OCI-LY7 (cell line): Measurements from ENCODE around the gene AUTS2. TPM values are rescaled to one million over a fixed set of nuclear protein-coding genes. Genes with fewer than 3 reads are reported as not detected.

ENCODE experiments used
- BruUV-seq: library from RNA; stranded (reverse); fragments of 400-500 nt; replicated peaks from 2 replicates; lab custom pipeline; 2021; lab: Mats Ljungman, UMichigan
- CTCF ChIA-PET: fragments of 300-600 bp; sonication (Branson Sonifier 250); formaldehyde crosslinking; loops from one replicate; lab custom pipeline; 2022; ENCODE audit warnings: antibody characterized with exemption; ENCODE audit not compliant: unreplicated experiment; lab: Charles Lee
- POLR2A ChIA-PET: fragments of 300-600 bp; sonication (Branson Sonifier 250); formaldehyde crosslinking; loops from one replicate; lab custom pipeline; 2022; ENCODE audit warnings: antibody characterized with exemption; lab: Charles Lee
- DNase-seq: peaks from one replicate; pipeline ENCODE4 v3.0.0-alpha.2; 2015; ENCODE audit warnings: low spot score
- H2AFZ ChIP-seq: fragments of 200-600 bp; sonication (generic), shearing (Covaris generic); 2 replicates; pipeline ENCODE4 v1.6.1; 2014; ENCODE audit warnings: mild to moderate bottlenecking, antibody characterized with exemption, low read length, moderate library complexity
- H3K27ac ChIP-seq: fragments of 200-600 bp; sonication (generic); 2 replicates; pipeline ENCODE4 v1.5.1; 2014; ENCODE audit warnings: mixed run types, low read depth, mild to moderate bottlenecking, moderate library complexity, low read length, inconsistent platforms; ENCODE audit not compliant: poor library complexity, severe bottlenecking
- H3K36me3 ChIP-seq: fragments of 200-600 bp; sonication (generic); 2 replicates; pipeline ENCODE4 v1.6.1; 2014; ENCODE audit warnings: mild to moderate bottlenecking, antibody characterized with exemption, low read length, moderate library complexity, mixed read lengths; ENCODE audit not compliant: insufficient read depth
- H3K4me1 ChIP-seq: fragments of 200-600 bp; sonication (generic); 2 replicates; pipeline ENCODE4 v1.5.1; 2014; ENCODE audit warnings: mild to moderate bottlenecking, low read length; ENCODE audit not compliant: insufficient read depth, poor library complexity, severe bottlenecking
- H3K4me2 ChIP-seq: fragments of 200-600 bp; sonication (generic); 2 replicates; pipeline ENCODE4 v1.6.1; 2014; ENCODE audit warnings: mild to moderate bottlenecking, low read length
- H3K4me3 ChIP-seq: fragments of 200-600 bp; sonication (generic); 2 replicates; pipeline ENCODE4 v1.5.1; 2014; ENCODE audit warnings: mild to moderate bottlenecking, low read depth, low read length; ENCODE audit not compliant: poor library complexity, severe bottlenecking
- H3K79me2 ChIP-seq: fragments of 200-600 bp; sonication (generic); 2 replicates; pipeline ENCODE4 v1.6.1; 2016; ENCODE audit warnings: low read depth, mild to moderate bottlenecking, low read length, moderate library complexity, mixed read lengths; ENCODE audit not compliant: insufficient read depth
- H3K9me2 ChIP-seq: fragments of 200-600 bp; sonication (generic); 2 replicates; pipeline ENCODE4 v1.6.1; 2016; ENCODE audit warnings: mild to moderate bottlenecking, low read length, mixed read lengths; ENCODE audit not compliant: insufficient read depth
- H3K9me3 ChIP-seq: fragments of 200-600 bp; sonication (generic); 2 replicates; pipeline ENCODE4 v1.6.1; 2014; ENCODE audit warnings: mild to moderate bottlenecking, mixed run types, low read length, mixed read lengths
- H4K20me1 ChIP-seq: fragments of 200-600 bp; sonication (generic); 2 replicates; pipeline ENCODE4 v1.6.1; 2014; ENCODE audit warnings: mild to moderate bottlenecking, antibody characterized with exemption, low read length, moderate library complexity, mixed read lengths; ENCODE audit not compliant: insufficient read depth
- CTCF ChIP-seq: fragments of 200-600 bp; sonication (generic); conservative IDR thresholded peaks from 2 replicates; pipeline ENCODE4 v1.5.1; 2014; ENCODE audit warnings: mild to moderate bottlenecking, antibody characterized with exemption, low read length, moderate library complexity, mixed read lengths
- EZH2phosphoT487 ChIP-seq: fragments of 200-600 bp; sonication (generic); IDR thresholded peaks from 2 replicates; pipeline ENCODE4 v1.6.1; 2018; ENCODE audit warnings: low read depth, borderline replicate concordance, mild to moderate bottlenecking, mixed run types, antibody characterized with exemption, low read length, moderate library complexity, mixed read lengths
- intact Hi-C: fragments of 100-400 bp; cut with micrococcal nuclease; formaldehyde crosslinking; loops from one replicate; pipeline ENCODE4 v1.10.0; 2022; ENCODE audit not compliant: unreplicated experiment
- total RNA-seq, 2 experiments: library from RNA; depleted of rRNA in 1 of 2; stranded (reverse); fragments of >200 nt in 1 of 2; shearing (Covaris generic) in 1 of 2; gene quantifications; 2 replicates each; pipeline ENCODE4 v1.2.3, GENCODE V29; 2014 to 2022

Gene AUTS2
- total RNA-seq, 2 experiments from 2014 or later = 37.9 to 78.5 TPM

GRCh38 chr7:70595370-70595754 is 997.1 kb downstream of the AUTS2 start:
- no peak for DNase-seq
- H3K4me3 ChIP-seq = no peak overlapping the region

GRCh38 chr7:70595755-70596597 is 997.7 kb downstream of the AUTS2 start:
- TF ChIP-seq CTCF (no peak), EZH2phosphoT487 (no peak)
- intact Hi-C loops = no loop called here
- Histone ChIP-seq H3K79me2 (no peaks in the 10 kb centered on the region), H3K9me2 (no peaks in the 10 kb centered on the region), H3K36me3 (no peaks in the 10 kb centered on the region), H2AFZ (no peak overlapping the region), H3K9me3 (peaks cover 2% of the 10 kb centered on the region; the same call in 1 of the 2 replicates), H3K27ac (no peak overlapping the region), H3K4me2 (peak overlapping the region; percentile 67), H4K20me1 (no peaks in the 10 kb centered on the region), H3K4me3 (peak overlapping the region; percentile 37), H3K4me1 (no peaks in the 10 kb centered on the region)
- no peak for DNase-seq
- ChIA-PET POLR2A (interaction anchor here (1.3 kb wide), 1 partner anchor 9 kb away, joined by 4 read pairs; no protein-coding TSS in a partner anchor), CTCF (no interaction called here)
- BruUV-seq = no TSS peak

More at GRCh38 chr7:70595370-70595754, 997.1 kb downstream of the AUTS2 start:
- Histone ChIP-seq H3K27ac (no peak overlapping the region), H2AFZ (no peak overlapping the region), H3K9me2 (no peaks in the 10 kb centered on the region), H3K4me1 (no peaks in the 10 kb centered on the region), H3K79me2 (no peaks in the 10 kb centered on the region), H3K4me2 (peak overlapping the region; percentile 67; the same call in 1 of the 2 replicates), H4K20me1 (no peaks in the 10 kb centered on the region), H3K36me3 (no peaks in the 10 kb centered on the region), H3K9me3 (no peaks in the 10 kb centered on the region)
- BruUV-seq = no TSS peak
- ChIA-PET POLR2A (interaction anchor here (1.3 kb wide), 1 partner anchor 9 kb away, joined by 4 read pairs; no protein-coding TSS in a partner anchor), CTCF (no interaction called here)
- TF ChIP-seq EZH2phosphoT487 (no peak), CTCF (no peak)
- intact Hi-C loops = no loop called here

- H3K27ac ChIP-seq = no peak overlapping the region
- no peak for DNase-seq
- POLR2A ChIA-PET = no interaction called here
- no peaks in the 10 kb centered on the region for H3K36me3 ChIP-seq
- no TSS peak for BruUV-seq
- H4K20me1 ChIP-seq = no peaks in the 10 kb centered on the region
- peaks cover 6% of the 10 kb centered on the region; the same call in 1 of the 2 replicates for H3K9me3 ChIP-seq
- no peak overlapping the region for H2AFZ ChIP-seq
- TF ChIP-seq CTCF = no peak
- no peak for TF ChIP-seq EZH2phosphoT487
- peak overlapping the region; percentile 67; the same call in 1 of the 2 replicates for H3K4me2 ChIP-seq
- H3K4me3 ChIP-seq = no peak overlapping the region
- intact Hi-C loops = no loop called here
- H3K9me2 ChIP-seq = no peaks in the 10 kb centered on the region
- H3K79me2 ChIP-seq = no peaks in the 10 kb centered on the region
- CTCF ChIA-PET = no interaction called here
- H3K4me1 ChIP-seq = no peaks in the 10 kb centered on the region
These were observed 998.3 kb downstream of the AUTS2 start for GRCh38 chr7:70596598-70596913.
